ENCODE data around the gene EGFR. TPM values are rescaled to one million over a fixed set of nuclear protein-coding genes. Genes with fewer than 3 reads are reported as not detected.

Gene EGFR
- total RNA-seq, 1 experiment from 2014 or later, result 50.0 TPM

- Histone ChIP-seq H3K79me2 (ENCODE audit: low read length) (peaks cover 13% of the 10 kb centered on the region), H3K4me3 (ENCODE audit: low read length) (no peak overlapping the region), H3K27ac (ENCODE audit: low read length) (no peak overlapping the region), H3K36me3 (ENCODE audit: low read depth, low read length) (peaks cover 43% of the 10 kb centered on the region), H3K4me1 (ENCODE audit: insufficient read depth, low read length) (no peaks in the 10 kb centered on the region), H3K9me2 (replicated peaks; ENCODE audit: low read length) (no peaks in the 10 kb centered on the region), H4K20me1 (ENCODE audit: low read length) (no peaks in the 10 kb centered on the region), H3F3A (ENCODE audit: low read length, unreplicated experiment) (no peaks in the 10 kb centered on the region), H3K9me3 (ENCODE audit: low read length) (no peaks in the 10 kb centered on the region), H3K9ac (ENCODE audit: low read length) (no peak overlapping the region), H3K27me3 (ENCODE audit: low read length) (no peaks in the 10 kb centered on the region), H3K4me2 (ENCODE audit: low read length) (no peak overlapping the region), H2AFZ (ENCODE audit: low read length) (no peak overlapping the region)
- no peak for DNase-seq
- ChIA-PET CTCF (no interaction called here), POLR2A (ENCODE audit: unreplicated experiment) (no interaction called here)
- intact Hi-C loops (cut with micrococcal nuclease), result no loop called here
- peak; percentile 41; the same call in 1 of the 2 replicates for TF ChIP-seq CTCF (conservative IDR thresholded peaks at IDR 0.05; ENCODE audit: low read depth, low read length)
- TF ChIP-seq EZH2 (IDR thresholded peaks at IDR 0.05; ENCODE audit: low read length, unreplicated experiment), result no peak
- no peak for TF ChIP-seq EZH2phosphoT487 (IDR thresholded peaks at IDR 0.05; ENCODE audit: borderline replicate concordance, low read length)
- no TSS peak for BruUV-seq (replicated peaks)
- ATAC-seq, result no peak
Measured at GRCh38 chr7:55144333-55145317, 125.8 kb downstream of the EGFR start.

DNA sequence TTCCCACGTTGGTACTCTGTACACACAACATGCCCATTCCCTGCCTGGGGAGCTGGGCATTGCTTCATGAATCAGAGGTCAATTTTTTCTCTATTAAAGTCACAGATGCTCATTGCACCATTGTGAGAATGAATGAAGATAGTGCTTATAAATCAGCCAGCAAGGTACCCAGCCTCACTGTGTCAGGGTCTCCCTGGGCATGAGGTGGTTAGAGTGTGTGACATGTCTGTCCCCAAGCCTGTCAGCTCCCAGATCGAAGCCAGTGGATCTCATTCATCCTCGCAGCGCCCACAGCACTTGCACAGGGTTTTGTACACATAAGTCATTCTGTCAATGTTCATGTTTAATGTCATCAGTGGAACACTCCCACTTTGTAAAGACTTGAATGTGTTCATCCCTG, 126.8 kb downstream of the EGFR start:
- Histone ChIP-seq H3K9me3 (ENCODE audit: low read length) (no peaks in the 10 kb centered on the region), H3F3A (ENCODE audit: low read length, unreplicated experiment) (no peaks in the 10 kb centered on the region), H2AFZ (ENCODE audit: low read length) (no peak overlapping the region), H3K4me2 (ENCODE audit: low read length) (no peak overlapping the region), H3K79me2 (ENCODE audit: low read length) (peaks cover 4% of the 10 kb centered on the region), H3K27ac (ENCODE audit: low read length) (no peak overlapping the region), H3K4me1 (ENCODE audit: insufficient read depth, low read length) (no peaks in the 10 kb centered on the region), H3K9me2 (replicated peaks; ENCODE audit: low read length) (no peaks in the 10 kb centered on the region), H3K36me3 (ENCODE audit: low read depth, low read length) (peaks cover 44% of the 10 kb centered on the region), H3K27me3 (ENCODE audit: low read length) (no peaks in the 10 kb centered on the region), H3K4me3 (ENCODE audit: low read length) (no peak overlapping the region), H4K20me1 (ENCODE audit: low read length) (no peaks in the 10 kb centered on the region), H3K9ac (ENCODE audit: low read length) (no peak overlapping the region)
- CTCF ChIA-PET, result no interaction called here
- TF ChIP-seq EZH2 (IDR thresholded peaks at IDR 0.05; ENCODE audit: low read length, unreplicated experiment) (no peak), EZH2phosphoT487 (IDR thresholded peaks at IDR 0.05; ENCODE audit: borderline replicate concordance, low read length) (no peak), CTCF (conservative IDR thresholded peaks at IDR 0.05; ENCODE audit: low read depth, low read length) (no peak)
- ATAC-seq, result no peak
- POLR2A ChIA-PET (ENCODE audit: unreplicated experiment), result no interaction called here
- DNase-seq, result no peak
- no TSS peak for BruUV-seq (replicated peaks)
- intact Hi-C loops (cut with micrococcal nuclease), result no loop called here

GRCh38 chr7:55147101-55147500, 128.3 kb downstream of the EGFR start:
- Histone ChIP-seq H3K9me3 (ENCODE audit: low read length) (no peaks in the 10 kb centered on the region), H4K20me1 (ENCODE audit: low read length) (no peaks in the 10 kb centered on the region), H2AFZ (ENCODE audit: low read length) (no peak overlapping the region), H3K4me2 (ENCODE audit: low read length) (no peak overlapping the region), H3K27ac (ENCODE audit: low read length) (no peak overlapping the region), H3K36me3 (ENCODE audit: low read depth, low read length) (peaks cover 54% of the 10 kb centered on the region), H3K4me3 (ENCODE audit: low read length) (no peak overlapping the region), H3K9ac (ENCODE audit: low read length) (no peak overlapping the region), H3K4me1 (ENCODE audit: insufficient read depth, low read length) (no peaks in the 10 kb centered on the region), H3K27me3 (ENCODE audit: low read length) (no peaks in the 10 kb centered on the region), H3K9me2 (replicated peaks; ENCODE audit: low read length) (no peaks in the 10 kb centered on the region), H3K79me2 (ENCODE audit: low read length) (no peaks in the 10 kb centered on the region), H3F3A (ENCODE audit: low read length, unreplicated experiment) (no peaks in the 10 kb centered on the region)
- TF ChIP-seq CTCF (conservative IDR thresholded peaks at IDR 0.05; ENCODE audit: low read depth, low read length) (no peak), EZH2phosphoT487 (IDR thresholded peaks at IDR 0.05; ENCODE audit: borderline replicate concordance, low read length) (no peak), EZH2 (IDR thresholded peaks at IDR 0.05; ENCODE audit: low read length, unreplicated experiment) (no peak)
- POLR2A ChIA-PET (ENCODE audit: unreplicated experiment), result no interaction called here
- DNase-seq (no peak), ATAC-seq (no peak)
- no TSS peak for BruUV-seq (replicated peaks)
- intact Hi-C loops (cut with micrococcal nuclease), result no loop called here
- CTCF ChIA-PET, result no interaction called here
